Activated T-cell treated with anti-CD3 and anti-CD28 coated beads for 4 hours (primary cell): ENCODE data around the gene EPB41.
A peak's percentile ranks its signal among the peaks of the same experiment; 100 is the strongest.

Source experiments
- DNase-seq: peaks from one replicate; pipeline ENCODE4 v3.0.0-alpha.2; 2020

Gene EPB41

DNA sequence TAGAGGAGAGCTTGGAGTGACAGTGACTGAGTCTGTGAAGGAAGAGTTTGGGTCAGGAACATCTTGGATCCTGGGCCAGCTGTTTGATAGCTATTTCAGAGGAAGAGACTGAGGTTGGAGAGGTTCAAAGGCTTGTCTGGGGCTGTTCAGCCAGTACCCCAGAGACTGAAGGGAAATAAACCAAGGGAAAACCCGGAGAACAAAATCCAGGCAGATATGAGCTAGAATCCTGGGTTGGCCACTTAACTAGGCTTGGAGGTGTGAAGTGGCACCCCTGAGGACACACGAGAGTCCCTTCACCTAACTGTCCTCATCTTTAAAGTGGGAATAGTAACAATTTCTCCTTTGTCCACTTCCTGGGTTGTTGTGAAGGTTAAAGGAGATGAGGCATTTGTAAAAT is 23.1 kb upstream of the EPB41 start:
- no peak for DNase-seq

DNA sequence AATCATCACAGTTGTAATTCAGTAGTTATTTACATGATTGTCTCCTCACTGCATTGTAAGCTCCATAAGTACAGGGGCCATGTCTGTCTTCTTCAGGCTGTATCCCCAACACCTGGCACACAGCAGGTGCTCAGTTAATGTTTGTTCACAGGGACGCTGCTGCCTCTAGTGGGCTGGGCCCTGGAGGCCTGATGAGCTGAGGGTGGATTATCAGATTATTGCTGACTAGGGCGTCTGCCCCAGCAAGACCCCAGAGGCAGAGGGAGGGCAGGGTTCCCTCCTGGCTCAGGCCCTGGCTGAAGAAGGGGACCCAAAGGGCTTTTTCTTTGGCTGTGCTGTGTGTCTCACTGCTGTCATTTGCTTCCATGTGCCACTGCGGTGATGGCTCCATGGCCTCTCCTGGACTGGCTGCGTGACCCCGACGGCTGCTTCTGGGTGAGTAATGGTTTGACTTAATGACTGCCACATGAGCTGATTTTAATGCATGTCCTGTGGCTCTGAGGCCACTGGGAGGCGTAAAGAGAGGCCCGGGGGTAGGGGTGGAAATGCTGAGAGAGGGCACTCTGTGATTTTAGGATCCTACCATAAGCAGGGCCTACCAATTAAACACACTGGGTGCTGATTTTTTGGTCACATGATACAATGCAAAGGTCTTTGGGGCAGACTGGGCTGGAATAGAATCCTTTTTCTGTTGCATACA is 20.8 kb upstream of the EPB41 start:
- DNase-seq, result no peak

DNA sequence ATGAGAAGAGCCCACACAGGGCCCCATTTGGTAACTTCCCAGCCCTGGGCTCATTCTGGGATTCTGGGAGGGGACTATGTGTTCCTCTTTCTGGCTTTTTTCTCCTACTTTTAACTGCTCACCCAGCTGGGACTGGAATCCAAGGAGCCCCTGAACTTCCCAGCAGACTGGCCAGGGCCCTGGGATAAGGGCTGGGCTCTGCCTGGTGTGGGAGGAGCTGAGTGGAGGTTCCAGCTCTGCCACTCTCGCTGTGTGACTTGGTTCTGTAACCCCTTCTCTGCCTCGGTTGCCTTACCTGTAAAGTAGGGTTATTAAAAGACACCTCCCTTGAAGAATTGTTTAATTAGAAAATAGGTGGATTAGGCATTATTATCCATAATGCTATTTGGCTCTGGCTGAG is 19.6 kb upstream of the EPB41 start:
- no peak for DNase-seq

DNA sequence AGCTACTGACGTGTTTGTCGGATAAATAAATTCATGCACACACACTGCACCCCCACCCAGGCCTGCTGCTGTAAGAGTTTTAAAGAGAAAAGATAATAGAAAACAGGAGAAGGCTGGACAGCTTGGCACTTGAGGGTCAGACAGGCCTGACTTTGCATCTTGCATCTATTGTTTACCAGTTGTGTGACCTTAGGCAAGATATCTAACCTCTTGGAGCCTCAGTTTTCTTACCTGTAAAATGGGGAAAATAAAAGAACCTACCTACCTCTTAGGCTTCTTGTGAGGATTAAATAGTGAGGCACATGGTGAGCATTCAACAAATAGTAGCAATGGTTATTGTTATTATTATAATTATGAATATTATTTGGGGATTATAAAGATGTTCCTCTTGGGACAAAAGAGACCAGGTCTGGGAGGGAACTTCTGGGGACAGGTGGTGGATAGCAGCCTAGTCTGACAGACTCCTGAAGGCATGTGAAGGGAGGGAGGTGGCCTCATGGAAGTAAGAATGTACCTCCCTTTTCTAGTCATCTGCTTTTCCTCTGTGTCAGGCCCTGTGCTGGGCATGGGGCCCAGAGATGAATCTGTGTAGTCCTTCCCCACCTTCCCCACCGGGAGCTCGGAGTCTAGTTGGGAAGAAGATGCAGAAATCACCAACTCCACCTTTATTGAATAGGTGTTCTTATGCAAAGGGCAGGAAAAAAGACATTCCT is 18.3 kb upstream of the EPB41 start:
- DNase-seq, result no peak

DNA sequence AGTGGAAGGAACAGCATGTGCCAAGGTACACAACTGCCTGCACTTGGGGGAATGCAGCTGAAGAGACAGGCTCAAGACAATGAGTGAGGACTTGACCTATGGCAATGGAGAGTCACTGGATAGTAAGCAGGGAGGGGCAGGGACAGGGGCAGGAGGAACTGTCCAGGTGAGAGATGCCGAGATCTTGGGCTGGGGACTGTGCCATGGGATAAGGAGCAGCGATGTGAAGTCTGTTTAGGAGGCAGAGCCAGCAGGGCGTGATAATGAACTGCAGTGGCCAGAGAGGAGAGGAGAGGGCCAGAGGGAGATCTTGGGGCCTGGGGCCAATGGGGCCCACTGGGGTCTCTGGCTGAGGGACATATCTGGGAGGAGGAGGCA is 17.8 kb upstream of the EPB41 start:
- no peak for DNase-seq

DNA sequence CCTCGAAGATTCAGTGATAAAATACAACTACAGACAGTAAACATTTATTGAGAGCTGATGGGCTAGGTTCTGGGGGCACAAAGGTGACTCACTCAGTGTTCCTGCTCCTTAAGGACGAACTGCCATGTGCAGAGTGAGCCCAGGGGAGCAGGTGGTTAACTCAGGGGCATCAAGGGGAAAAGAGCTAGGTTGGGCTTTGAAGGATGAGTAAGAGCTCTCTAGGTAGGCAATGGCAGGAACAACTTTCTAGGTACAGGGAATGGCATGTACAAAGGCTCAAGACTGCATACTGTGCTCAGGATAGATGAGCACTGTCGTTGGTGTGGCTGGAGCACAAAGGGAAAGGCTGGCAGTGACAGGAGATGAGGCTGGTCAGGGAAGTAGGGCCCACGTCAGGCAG is 16.6 kb upstream of the EPB41 start:
- DNase-seq, result no peak

DNA sequence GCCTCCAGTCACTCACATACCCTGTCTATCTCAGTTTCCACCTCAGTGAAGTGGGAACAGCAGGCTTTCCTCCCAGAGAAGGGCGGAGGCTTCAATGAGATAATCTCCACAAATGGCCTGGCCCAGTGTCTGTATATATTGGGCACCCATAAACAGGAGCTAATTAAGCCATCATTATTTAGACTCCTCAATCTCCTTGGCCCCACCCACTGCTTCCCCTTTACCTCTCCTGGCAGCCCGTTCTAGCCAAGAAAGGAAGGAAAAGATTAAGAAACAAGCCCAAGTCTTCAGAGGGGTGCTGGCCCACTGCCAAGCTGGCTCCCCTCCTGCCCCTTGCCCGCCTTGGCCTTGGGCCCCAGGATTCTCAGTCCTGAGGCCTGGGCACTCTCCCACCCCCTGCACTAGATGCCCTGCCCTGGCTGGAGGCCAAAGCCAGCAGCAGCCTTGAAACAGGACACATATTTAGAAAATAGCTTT is 15.9 kb upstream of the EPB41 start:
- DNase-seq, result no peak

DNA sequence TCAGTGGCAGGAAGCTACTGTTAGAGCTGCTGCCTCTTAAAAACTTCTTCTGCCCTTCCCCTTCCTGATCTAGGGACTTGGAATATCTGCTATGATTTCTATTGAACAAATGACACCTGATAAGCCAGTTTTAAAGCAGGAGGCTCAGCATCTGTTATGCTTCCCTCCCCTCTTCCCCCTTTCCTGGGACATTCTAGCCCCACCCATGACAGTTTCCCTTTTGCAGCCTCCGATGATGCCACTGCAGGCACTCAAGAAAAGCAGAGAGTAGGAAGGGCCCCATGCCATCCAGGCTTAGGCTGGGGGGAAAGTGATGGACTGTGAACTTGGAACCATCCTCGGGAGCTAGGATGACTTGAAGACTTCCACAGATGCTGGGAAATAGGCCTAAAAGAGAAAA is 15.1 kb upstream of the EPB41 start:
- DNase-seq, result no peak

DNA sequence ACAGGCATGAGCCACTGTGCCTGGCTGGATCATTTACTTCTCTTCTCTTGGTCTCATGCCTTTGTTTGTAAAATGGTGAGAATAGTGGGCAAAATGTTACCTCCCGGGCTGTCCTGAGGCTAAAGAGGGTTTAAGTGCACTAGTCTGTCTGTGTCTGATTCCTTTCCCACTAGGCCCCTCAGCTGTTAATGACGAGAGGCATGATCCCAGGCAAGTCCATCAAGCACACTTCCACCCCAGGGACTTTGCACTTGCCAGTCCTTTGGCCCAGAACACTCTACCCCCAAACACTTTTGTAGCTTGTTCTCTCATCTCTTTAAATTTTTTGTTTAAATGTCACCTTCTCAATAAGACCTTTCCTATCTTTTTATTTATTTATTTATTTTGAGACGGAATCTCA is 13.8 kb upstream of the EPB41 start:
- no peak for DNase-seq

DNA sequence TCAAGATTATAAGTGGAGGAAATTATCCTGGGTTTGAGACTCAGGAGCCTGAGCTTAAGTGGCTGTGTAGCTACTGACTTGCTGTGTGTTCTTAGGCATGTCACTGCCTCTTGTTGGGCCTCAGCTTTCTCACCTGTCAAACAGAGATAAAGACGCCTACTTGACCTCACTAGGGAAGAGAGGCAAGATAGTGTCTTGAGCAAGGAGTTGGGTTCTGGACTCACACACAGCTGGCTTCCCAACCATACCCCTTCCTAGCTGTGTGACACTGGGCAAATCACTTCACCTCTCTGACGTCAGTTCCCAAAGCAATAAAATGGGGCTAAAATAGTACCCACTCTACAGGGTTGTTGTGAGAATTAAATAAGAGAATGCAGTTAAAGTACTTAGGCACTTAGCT is 11.6 kb upstream of the EPB41 start:
- DNase-seq, result no peak

DNA sequence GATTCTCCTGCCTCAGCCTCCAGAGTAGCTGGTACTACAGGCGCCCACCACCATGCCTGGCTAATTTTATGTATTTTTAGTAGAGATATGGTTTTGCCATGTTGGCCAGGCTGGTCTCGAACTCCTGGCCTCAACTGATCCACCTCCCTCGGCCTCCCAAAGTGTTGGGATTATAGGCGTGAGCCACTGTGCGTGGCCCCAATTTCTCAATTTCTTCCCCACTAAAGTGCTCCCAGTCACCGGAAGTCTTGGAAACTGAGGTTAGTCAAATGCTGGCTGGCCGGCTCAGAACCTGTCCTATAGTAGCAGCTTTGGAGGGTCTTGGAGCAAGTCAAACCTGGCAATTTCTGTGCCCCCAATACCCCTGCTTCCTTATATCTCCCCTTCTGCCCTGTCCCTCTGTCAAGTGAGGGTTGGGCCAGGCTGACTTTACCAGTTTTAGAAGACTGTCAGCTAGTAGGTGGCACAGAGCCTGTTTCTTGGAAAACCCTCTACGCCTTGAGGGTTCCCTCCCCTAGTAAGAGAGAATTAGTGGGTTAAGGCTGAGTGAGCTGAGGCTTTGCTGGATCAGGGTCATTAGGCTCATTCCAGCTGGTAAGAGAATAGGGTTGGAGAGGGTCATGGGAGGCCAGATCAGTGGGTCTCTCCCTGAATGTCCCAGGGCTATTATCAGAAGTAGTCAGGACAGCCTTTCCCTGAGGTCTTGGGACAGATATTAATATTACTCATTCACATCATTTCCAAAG is 8.3 kb upstream of the EPB41 start:
- DNase-seq, result no peak

DNA sequence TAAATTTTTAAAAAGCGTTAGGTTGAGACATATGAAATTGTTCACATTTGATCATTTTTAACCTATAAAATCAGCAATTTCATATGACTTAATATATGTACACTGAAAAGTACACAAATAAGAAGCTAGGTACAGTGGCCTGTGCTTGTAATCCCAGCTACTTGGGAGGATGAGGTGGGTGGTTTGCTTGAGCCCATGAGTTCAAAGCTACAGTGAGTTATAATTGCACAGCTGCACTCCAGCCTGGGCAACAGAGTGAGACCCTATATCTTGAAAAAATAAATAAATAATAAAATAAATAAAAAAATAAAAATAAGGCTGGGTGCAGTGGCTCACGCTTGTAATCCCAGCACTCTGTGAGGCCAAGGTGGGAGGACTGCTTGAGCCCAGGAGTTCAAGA is 5.2 kb upstream of the EPB41 start:
- DNase-seq, result no peak

DNA sequence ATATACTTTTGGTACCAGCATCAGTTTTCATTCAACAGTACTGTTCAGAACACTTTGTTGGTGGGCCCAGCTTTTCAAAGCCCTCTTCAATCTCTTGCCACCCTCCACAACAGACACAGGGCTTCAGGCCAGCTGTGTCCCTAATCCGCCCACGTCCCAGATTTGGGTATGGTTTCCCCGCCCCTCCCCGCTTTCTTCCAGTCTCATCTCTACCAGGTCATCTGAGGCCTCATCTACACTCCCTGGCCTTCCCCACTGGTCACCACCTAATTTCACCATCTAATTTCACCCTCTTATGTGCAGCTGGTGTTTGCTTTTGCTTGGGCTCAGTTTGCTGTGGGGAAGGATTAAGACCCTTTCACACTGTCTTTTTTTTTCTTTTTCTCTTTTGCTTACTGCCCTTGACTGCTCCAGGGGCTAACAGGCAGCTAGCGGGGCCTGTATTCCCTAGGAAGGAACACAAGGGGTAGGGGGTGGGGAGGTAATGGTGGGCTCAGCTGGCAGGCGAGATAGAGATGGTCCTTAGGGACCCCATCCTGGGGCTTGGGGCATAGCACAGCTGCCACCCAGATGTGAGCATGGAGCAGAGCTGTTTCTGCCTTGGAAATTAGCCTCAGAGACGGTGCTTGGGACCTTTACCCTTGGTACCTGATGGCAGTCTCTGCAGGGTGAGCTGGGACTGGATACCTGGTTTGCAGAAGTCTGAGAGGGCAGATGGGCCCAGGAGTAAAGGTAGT is 3.8 kb upstream of the EPB41 start:
- no peak for DNase-seq

DNA sequence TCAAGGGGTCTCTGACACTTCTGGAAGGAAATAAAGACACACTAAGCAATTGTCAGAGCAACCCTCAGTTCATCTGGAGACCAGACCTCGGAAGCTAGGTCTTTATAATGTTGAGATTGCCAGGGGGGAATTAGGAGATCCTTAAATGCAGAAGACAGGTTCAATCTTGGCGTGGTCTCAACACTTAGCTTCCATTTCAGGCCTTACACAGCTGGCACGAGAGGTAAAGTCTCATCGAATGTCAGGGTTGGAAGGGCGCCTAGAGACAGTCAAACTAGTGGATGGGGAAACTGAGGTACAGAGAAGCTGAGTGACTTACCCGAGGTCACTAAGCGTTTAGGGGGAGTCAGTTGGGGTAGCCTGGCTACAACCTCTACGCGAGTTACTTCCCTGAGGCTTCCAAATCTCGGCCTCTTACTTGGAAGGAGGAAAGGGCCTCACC is 562 bp upstream of the EPB41 start:
- no peak for DNase-seq

DNA sequence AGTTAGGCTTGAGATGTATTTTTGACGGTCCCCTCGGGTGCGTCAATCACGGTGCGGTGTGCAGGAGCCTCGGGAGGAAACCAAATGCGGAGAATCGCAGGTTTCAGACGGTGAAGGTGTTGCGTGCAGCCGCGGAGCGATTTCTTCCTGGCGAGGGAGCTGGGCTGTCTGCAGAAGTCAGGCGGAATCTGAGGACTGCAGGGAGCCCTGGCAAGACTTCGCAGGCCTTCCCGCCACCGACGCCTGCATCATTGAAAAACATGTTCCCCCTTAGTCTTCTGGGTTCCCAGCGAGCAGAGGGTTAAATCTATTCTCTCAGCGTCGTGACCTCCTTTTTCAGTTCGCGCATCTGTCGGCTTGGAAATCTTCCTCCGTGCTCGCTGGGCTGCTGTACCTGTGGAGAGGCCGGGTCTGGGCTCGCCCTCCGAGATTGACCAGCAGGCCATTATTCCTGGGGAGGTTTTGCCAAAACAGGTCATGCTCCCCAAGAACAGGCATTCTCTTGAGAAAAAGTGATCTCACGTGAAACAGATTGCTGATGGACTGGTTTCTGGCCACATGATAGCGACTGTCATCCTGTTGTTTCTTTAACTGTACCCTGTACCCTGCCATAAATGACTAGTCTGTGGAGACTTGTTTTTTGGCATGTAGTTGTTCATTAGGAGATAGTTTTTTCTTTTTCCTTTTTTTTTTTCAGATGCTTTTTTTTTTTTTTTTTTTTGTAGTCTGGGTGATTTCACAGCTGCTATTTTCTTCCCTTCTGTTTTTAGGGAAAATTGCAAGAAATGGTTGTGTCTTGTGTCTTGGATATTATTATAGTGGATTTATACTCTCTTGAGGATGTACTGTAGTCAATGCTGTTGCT is 894 bp downstream of the EPB41 start:
- peak; percentile 18 for DNase-seq

DNA sequence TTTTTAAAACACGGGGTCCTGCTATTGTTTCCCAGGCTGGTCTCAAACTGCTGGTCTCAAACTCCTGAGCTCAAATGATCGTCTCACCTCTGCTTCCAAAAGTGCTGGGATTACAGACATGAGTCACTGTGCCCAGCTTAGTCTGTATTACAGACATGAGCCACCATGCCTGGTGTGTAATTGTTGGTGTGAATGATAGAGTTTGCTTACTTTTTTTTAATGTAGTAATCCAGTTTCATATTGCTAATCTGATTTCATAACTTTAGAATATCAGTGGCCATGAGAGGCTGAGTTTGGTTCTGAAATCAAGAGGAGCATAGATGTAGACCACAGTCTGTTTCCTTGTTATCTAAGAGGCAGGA is 3.4 kb downstream of the EPB41 start:
- DNase-seq, result no peak

DNA sequence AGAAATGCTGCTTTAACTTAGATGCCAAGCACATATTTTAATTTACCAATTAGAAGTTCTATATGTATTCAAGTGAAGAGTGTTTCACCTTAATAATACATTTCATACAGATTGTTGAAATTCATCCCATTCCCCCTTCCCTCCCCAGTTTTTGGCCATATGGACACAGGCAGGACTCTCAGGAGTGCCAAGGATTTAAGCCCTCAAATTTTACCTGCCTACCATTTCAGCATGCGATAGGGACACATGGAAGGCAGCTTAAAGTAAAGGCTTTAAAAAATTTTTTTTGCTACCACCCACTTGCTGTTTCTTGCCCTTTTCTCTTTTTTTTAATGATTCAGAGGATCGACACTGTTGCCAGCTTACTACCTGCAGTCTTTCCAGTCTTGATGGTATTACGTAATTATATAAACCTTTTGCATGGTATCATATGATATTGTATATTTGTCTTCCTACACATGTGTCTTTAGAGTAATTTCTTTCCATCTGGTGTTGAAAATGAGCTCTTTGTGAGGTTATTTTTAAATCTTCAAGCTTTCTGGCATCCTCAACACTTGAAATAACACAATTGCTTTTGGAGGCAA is 7.0 kb downstream of the EPB41 start:
- DNase-seq, result no peak

DNA sequence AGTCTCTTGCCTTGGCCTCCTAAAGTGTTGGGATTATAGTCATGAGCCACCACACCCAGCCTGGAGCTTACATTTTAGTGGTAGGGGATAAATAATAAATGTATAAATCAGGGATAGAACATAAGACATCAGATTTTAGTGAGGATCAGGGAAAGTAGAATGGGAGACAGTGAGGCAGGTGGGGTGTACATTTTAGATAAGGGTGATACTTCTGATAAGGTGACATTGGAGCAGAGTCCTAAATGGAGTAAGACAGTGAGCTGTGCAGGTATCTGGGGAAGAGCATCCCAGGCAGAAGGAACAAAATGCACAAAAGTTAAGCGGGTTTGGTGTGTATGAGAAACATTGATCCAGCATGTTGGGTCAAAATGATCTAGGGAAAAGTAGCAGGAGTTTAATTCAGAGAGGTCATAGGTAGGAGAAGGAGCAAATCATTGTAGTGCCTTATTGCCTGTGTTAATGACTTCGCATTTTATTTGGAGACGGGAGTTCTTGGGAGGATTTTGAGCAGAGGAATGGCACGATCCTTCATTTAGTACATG is 11.1 kb downstream of the EPB41 start:
- DNase-seq, result no peak

DNA sequence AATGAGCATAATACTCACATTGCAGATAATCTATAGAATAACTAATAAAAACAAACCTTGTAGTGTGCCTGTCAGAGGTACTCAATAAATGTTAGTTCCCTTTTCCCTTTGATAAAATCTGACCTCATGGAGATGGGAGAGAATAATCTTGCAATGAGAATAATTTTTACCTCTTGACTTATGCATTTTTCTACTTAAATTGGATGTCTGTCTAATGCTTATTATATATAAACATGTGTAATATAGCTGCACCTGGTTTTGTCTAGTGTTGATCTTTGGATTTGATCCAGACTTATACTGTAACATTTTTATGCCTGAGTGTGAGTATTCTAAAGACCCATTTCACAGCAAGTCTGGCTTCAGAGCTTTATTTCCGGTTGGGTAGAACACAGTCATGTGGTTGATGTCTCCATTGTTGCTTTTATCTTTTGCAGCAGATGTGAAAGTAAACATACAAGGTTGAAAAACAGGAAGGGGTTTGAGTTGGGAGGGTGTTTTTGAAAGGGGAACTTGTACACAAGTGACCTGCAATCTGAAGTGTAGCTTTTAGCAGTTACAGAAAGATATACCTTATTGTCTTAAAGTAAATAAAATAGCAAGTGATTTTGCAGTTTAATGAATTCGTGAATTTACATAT is 12.4 kb downstream of the EPB41 start:
- DNase-seq, result peak; percentile 21

DNA sequence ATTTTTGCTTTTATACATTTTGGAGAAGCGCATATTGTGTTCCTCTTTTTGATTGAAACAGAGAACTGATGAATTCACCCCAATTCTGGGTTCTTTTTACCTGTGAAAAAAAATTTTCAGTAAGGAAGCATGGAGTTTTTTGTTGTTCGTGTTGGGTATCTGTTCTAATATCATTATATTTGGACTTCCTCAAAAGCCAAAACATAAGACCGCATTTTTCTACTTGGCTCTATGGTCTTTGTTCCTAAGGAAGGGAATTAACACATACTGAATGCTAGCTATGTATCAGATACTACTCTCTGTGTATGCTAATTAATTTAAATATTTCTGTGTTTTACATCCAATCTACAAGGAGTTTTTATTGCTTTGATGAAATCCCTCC is 12.9 kb downstream of the EPB41 start:
- no peak for DNase-seq

DNA sequence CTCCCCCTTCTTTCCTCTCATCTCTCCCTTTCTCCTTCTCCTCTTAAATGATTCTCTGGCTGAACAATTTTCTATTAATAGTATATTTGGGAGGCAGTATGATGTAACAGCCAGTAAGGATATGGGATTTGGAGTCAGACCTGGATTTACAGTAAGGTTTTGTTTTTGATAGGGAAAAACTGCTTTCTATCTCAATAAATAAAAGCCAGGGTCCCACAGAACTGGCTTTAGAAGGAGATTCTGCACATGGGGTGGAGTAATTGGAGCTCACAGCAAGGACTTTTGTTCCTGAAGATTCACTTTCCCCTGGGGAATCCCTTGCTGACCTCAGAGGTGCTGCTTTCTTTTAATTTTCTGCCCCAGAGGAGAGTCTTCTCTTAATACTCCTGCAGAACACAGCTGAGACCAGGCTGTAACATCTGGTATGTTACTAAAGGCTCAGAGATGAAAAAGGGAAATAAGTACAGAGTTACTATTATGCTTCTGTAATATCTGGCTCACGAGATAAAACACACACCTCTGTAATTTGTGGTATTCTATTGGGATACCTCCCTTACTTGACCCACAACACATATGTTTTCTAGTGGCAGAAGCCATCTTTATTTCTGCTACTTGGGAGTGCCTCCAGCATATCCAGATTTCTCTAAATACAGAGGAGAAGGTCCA is 13.4 kb downstream of the EPB41 start:
- DNase-seq, result no peak
